Stimulated activated CD8-positive, alpha-beta memory T cell treated with anti-CD3 and anti-CD28 coated beads, Interleukin-7, amount 100 ng/mL, for 4 hours (primary cell): ENCODE results near the gene TNFSF18.

Source experiments
- DNase-seq, 2 donors: peaks; one replicate each; pipeline ENCODE4 v3.0.0-alpha.2; 2020; ENCODE audit warnings: low read depth in 2 of 2

TNFSF18 gene

DNA sequence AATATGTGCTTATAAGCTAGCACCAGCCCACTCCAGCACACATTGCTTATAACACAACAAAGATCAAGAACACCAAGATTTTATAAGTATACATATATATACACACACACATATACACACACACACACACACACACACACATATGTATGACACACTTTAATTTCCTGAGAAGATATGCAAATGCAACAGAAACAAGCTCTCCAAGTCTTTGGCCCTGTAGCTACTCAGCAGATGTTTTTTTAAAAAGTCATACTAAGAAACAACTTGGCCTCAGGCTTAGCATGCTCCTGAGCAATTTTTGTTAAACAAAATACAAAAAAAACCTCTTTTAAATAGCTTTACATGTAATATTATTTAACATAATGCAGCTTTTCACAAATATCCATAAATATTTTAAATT, 11.1 kb downstream of the TNFSF18 start:
- no peak for DNase-seq

GRCh38 chr1:173038875-173039554, 11.7 kb downstream of the TNFSF18 start:
- no peak for DNase-seq

DNA sequence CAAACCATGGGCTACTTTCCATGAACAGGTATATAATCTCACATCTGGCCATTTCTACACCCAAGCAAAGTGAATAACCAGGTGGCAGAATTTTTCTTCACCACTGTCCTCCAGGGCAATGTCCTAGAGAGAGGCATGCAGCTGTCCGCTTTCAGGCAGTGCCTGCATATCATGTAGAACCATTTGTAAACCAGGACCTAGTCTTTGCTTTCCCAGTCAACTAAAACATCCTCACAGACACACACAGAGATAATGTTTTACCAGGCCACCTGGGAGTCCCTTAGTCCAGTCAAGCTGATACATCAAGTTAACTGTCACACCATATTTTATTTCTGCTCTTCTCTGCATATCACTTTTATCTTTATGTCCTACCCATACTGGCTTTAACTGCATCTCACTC, 26.2 kb downstream of the TNFSF18 start:
- no peak for DNase-seq

GRCh38 chr1:173023343-173023742, 27.4 kb downstream of the TNFSF18 start:
- no peak for DNase-seq

DNA sequence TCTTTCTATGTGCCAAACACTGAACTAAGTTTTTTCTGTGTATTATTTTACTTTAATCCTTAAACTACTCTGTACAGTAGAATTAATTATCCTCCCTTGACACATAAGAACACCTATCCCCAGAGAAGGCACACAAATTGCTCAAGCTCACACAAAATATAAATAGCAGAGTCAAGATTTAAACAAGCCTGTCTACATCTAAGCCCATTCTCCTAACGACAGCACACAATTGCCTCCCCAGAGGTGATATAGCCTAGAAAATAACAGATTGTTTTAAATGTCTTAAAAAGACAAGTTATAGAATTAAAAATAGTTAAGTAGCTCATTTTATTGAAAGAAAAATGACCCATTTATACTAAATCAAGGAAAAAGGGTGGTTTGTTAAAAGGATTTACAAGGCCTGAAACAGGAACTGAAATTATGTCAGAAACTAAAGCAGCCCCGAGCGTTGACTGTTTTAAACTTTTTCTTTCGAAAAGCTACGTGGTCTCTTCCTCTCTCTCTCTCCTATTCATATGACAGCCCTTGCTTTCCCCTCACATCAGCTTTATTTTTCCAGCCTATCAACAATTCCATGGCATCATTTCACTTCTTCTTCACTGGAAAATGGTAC, 30.5 kb downstream of the TNFSF18 start:
- no peak for DNase-seq

DNA sequence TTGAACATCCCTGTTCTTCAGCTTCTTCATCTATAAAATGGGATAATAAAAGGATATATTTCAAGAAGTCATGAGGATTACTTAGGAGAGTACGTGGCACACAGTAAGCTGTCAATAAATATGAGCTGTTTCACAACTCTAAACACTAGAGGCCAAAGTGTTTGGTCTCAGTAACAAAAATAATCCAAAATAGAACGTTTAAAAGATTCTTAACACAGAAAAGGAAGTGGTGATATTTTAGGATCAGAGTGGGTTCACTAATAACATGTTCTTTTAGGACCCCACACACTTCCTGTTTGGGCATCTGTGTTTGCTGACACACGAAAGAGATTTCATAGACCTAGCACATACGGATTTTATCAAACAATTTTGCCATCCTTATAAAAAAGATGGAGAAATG, 32.9 kb downstream of the TNFSF18 start:
- no peak for DNase-seq

GRCh38 chr1:173016419-173016818, 34.3 kb downstream of the TNFSF18 start:
- DNase-seq, result no peak

DNA sequence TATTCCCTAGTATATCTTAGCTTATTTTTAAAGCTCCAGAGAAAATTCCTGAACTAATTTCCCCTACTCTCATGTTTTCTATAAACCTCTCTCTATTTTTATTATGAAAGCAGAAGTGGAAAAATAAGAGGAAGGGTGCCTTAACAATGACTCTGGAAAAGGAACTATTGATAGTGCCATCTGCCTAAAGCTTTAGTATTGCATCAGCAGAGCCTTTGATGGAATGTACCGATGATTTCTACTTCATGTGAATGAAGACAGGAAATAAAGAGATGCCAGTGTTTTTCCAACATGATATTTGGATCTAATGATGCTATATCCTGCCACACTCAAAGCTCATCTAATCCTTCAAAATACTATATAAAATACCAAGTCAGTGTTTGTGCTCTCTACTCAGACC, 35.1 kb downstream of the TNFSF18 start:
- no peak for DNase-seq

DNA sequence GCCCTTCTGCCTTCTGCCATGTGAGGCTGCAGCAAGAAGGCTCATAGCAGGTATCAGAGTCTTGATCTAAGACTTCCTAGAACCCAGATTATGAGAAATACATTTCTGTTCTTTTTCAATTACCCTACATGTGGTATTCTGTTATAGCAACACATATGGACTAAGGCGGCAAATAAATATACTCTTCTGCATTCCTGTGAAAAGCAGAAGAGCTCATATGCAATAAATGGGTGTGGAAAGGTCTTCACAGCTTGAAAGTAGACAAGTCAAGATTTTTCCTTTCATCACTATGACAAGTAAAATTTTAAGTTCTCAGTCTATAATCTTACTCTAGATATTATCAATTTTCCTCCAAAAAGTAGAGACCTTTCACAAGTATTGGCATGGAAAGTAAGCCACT, 36.6 kb downstream of the TNFSF18 start:
- DNase-seq, result no peak

DNA sequence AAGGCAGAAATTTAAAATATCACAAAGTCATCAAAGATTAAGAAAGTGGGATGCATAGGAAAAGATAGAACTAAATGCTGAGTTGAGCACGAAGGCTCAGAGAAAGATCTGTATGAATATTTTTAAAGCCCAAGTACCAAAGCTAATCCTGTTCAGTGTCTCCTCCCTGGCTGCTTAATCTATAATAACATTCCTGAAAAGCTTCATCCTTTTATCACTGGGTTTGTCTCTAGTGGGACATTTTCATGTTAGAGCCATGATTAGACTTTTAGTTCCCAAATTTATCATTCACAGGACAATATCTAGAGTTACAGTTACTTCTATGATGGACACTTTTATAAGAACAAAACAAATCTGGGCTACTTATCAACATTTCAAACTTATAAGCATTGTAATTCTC, 38.6 kb downstream of the TNFSF18 start:
- no peak for DNase-seq

GRCh38 chr1:173009597-173009996, 41.1 kb downstream of the TNFSF18 start:
- no peak for DNase-seq

DNA sequence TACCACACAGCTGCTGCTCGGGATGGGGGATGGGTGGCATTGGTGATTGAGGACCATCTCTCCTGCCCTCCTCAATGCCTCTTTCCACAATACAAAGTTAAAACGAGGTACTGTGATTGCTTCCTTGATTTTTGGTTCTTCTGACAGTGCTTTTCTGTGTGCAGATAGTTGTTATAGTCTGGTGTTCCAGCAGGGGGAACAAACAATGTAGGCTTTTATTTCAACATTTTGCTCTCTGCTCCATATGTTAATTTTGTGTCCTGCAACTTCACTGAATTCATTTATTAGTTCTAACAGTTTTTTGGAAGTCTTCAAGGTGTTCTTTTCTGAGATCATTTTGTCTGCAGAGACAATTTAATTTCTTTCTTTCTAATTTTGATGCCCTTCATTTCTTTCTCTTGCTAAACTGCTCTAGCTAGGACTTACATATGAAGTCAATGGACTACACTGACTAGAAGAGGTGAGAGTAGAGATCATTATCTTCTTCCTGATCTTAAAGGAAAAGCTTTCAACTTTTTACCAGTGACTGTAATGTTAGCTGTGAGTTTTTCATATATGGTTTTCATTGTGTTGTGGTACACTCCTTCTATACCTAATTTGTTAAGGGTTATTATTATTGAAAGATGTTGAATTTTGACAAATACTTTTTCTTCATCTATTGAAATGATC, 45.4 kb downstream of the TNFSF18 start:
- no peak for DNase-seq

- no peak for DNase-seq
These were observed 47.6 kb downstream of the TNFSF18 start for GRCh38 chr1:173002891-173003838.

DNA sequence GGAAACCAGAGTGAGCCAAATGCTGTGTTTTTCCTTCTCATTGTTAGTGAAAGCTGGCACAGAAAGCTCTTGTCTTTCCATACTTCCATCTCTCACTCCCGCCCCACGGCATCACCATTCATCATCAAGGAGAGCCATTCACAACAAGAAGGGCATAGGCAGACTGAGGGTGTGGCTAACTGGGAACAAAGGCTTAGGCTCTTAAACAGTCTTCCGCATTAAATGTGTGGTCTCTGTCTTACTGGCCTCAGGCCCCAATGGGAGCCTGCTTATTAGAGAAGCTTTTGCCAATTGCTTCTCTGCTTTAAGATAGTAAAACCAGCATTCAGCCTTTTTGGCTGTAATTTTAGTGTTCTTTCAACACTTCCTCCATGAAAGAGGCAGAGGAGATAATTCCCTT, 51.4 kb downstream of the TNFSF18 start:
- DNase-seq, result no peak

- DNase-seq, result no peak
These were observed 52.8 kb downstream of the TNFSF18 start for GRCh38 chr1:172997941-172998361.

DNA sequence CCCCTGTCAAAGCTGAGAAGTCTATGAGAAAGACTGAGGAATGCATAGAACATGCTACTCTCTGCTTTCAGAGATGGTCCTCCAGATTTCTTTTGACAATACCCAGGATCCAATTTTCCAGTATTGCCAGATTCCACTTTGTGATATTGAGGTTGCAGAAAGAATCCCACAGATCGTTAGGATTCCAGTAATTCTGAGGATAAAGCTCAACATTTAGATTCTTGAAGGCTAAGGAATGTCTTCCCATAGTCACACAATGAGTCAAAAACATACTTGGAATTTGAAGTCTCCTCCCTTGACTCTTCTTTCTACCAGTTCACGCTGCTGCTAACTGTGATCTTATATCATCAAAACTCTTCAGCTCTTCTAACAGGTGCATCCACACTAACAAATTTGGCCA, 57.1 kb downstream of the TNFSF18 start:
- no peak for DNase-seq

GRCh38 chr1:172991674-172992400, 58.9 kb downstream of the TNFSF18 start:
- no peak for DNase-seq

DNA sequence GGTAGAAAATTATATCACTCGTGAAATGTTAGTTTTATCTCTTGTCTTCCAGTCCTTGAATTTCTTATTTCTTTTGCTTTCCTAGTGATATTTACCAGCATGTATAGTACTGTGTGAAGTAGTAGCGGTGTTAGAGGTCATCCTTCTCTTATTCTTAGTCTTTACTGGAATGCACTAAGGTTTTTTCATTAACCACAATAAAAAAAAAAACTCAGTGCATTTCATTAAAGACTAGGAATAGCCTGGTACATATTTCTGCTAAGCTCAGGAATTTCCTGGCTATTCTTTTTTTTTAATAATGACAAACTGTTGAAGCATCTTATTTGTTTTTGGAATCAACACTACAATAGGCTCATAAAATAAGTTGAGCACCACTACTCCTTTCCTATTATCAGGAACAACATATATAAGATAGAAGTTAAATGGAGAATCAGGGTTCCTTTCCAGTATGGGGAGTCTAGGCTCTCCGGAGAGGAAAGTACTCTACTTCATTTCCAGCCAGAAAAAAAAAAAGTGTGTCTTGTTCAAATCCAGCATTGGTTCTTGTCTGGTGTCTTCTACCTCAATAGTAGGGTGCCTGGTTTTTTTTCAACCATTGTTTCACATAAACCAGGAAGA, 60.0 kb downstream of the TNFSF18 start:
- DNase-seq, result no peak
